Neutrophil (primary cell): ENCODE measurements around the gene NTNG1.

Source experiments
- H3K27ac ChIP-seq: fragments of 200-600 bp; sonication (generic); 2 replicates; pipeline ENCODE4 v1.5.1; 2016; ENCODE audit warnings: mild to moderate bottlenecking, moderate library complexity
- H3K27me3 ChIP-seq: fragments of 200-600 bp; sonication (generic); 2 replicates; pipeline ENCODE4 v1.6.0; 2016; ENCODE audit warnings: mild to moderate bottlenecking
- H3K36me3 ChIP-seq: fragments of 200-600 bp; sonication (generic); 2 replicates; pipeline ENCODE4 v1.5.1; 2017
- H3K4me1 ChIP-seq, 2 experiments: fragments of 200-600 bp in 1 of 2; sonication (generic) in 1 of 2; 1 replicate in 1 of 2; 2 replicates in 1 of 2; pipeline versions ENCODE4 v1.5.1 to v1.6.1; 2013 to 2016; ENCODE audit warnings: low read depth in 1 of 2, low read length in 1 of 2, mild to moderate bottlenecking in 1 of 2, moderate library complexity in 1 of 2; ENCODE audit not compliant: control insufficient read depth in 1 of 2, insufficient read depth in 1 of 2
- H3K4me3 ChIP-seq, 2 experiments: fragments of 200-600 bp in 1 of 2; sonication (generic) in 1 of 2; 1 replicate in 1 of 2; 2 replicates in 1 of 2; pipeline ENCODE4 v1.5.1; 2013 to 2016; ENCODE audit warnings: low read depth in 1 of 2, low read length in 1 of 2, mild to moderate bottlenecking in 1 of 2, moderate library complexity in 1 of 2
- H3K9me3 ChIP-seq: fragments of 200-600 bp; sonication (generic); 2 replicates; pipeline ENCODE4 v1.5.1; 2016
- TF ChIP-seq, protein P1 (sequence below): fragments of 200-600 bp; sonication (generic); IDR thresholded peaks from 2 replicates; pipeline ENCODE4 v1.5.1; 2016; ENCODE audit warnings: antibody characterized with exemption

The NTNG1 gene

GRCh38 chr1:107123741-107124140 is 17.1 kb upstream of the NTNG1 start:
- H3K4me3 ChIP-seq: no peak overlapping the region
- H3K9me3 ChIP-seq: no peaks in the 10 kb centered on the region
- H3K4me1 ChIP-seq: no peaks in the 10 kb centered on the region
- TF ChIP-seq, protein P1, sequence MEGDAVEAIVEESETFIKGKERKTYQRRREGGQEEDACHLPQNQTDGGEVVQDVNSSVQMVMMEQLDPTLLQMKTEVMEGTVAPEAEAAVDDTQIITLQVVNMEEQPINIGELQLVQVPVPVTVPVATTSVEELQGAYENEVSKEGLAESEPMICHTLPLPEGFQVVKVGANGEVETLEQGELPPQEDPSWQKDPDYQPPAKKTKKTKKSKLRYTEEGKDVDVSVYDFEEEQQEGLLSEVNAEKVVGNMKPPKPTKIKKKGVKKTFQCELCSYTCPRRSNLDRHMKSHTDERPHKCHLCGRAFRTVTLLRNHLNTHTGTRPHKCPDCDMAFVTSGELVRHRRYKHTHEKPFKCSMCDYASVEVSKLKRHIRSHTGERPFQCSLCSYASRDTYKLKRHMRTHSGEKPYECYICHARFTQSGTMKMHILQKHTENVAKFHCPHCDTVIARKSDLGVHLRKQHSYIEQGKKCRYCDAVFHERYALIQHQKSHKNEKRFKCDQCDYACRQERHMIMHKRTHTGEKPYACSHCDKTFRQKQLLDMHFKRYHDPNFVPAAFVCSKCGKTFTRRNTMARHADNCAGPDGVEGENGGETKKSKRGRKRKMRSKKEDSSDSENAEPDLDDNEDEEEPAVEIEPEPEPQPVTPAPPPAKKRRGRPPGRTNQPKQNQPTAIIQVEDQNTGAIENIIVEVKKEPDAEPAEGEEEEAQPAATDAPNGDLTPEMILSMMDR: no peak
- no peaks in the 10 kb centered on the region for H3K27me3 ChIP-seq
- no peak overlapping the region for H3K27ac ChIP-seq
- H3K36me3 ChIP-seq: no peaks in the 10 kb centered on the region

DNA sequence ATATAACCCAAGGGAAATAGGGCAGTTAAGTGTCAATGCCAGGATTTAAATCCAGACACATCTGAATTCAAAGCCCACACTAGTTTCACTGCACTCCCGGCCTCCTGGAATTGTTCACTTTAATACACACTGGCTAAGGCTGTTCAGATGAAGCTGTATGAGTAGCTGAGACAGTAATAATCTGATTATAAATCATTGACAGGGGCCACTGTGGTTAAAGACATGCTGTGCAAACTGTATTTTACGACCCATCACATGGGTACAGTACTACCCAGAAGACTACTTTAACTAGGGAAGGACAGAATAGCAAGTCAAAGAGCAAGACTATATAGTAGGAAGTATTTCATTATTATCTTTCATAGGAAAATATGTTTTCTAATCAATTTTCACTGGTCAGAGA is 16.1 kb upstream of the NTNG1 start:
- Histone ChIP-seq H3K27ac (no peak overlapping the region), H3K9me3 (no peaks in the 10 kb centered on the region), H3K4me1 (no peaks in the 10 kb centered on the region), H3K27me3 (no peaks in the 10 kb centered on the region), H3K36me3 (no peaks in the 10 kb centered on the region), H3K4me3 (no peak overlapping the region)
- TF ChIP-seq, protein P1: no peak

- H3K27me3 ChIP-seq: peaks cover 8% of the 10 kb centered on the region
- H3K27ac ChIP-seq: no peak overlapping the region
- no peaks in the 10 kb centered on the region for H3K4me1 ChIP-seq
- H3K9me3 ChIP-seq: no peaks in the 10 kb centered on the region
- H3K4me3 ChIP-seq: no peak overlapping the region
- no peaks in the 10 kb centered on the region for H3K36me3 ChIP-seq
- TF ChIP-seq, protein P1: no peak
Observed at GRCh38 chr1:107132195-107132594, 8.6 kb upstream of the NTNG1 start.

DNA sequence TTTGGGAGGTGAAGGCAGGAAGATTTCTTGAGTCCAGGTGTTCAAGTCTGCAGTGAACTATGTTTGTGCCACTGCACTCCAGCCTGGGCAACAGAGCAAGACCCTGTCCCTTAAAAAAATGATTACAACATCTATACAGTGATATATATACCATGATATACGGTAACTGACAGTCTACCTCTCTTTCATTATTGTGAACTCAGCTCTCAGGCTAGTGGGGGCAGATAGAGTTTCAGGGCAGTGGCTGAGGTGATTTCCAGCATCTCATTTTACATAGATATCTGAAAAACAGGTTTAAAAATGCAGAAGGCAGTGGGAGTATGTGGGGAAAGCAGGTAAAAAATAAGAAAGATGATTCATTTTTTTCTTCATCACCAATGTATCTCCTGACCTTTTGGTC is 8.1 kb upstream of the NTNG1 start:
- TF ChIP-seq, protein P1: no peak
- H3K27ac ChIP-seq: no peak overlapping the region
- no peak overlapping the region for H3K4me3 ChIP-seq
- no peaks in the 10 kb centered on the region for H3K4me1 ChIP-seq
- H3K36me3 ChIP-seq: no peaks in the 10 kb centered on the region
- no peaks in the 10 kb centered on the region for H3K9me3 ChIP-seq
- H3K27me3 ChIP-seq: peaks cover 14% of the 10 kb centered on the region

- TF ChIP-seq, protein P1: no peak
- Histone ChIP-seq H3K36me3 (no peaks in the 10 kb centered on the region), H3K27ac (no peak overlapping the region), H3K27me3 (peaks cover 41% of the 10 kb centered on the region), H3K4me1 (no peaks in the 10 kb centered on the region), H3K9me3 (no peaks in the 10 kb centered on the region), H3K4me3 (no peak overlapping the region)
Observed at GRCh38 chr1:107135463-107135862, 5.4 kb upstream of the NTNG1 start.

DNA sequence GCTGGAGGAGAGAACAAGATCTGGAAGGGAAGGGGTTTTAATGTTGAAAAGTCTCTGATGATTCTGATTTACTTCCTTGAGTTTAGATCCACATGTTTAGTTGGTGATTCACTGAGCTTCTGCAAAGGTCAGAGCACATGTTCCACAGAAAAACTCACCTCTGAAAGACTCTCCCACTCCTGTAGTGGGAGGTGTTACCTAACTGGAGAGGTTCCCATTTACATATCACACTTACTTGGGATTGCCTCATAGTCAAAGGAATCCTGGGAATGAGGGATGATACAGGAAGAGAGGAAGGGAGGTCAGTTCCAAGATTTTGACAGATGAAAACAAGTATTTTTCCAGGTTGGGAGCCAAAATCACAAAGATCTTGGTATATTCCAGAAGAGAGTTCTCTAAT is 2.7 kb upstream of the NTNG1 start:
- H3K36me3 ChIP-seq: no peaks in the 10 kb centered on the region
- no peaks in the 10 kb centered on the region for H3K9me3 ChIP-seq
- H3K4me1 ChIP-seq: peaks cover 0 to 4% of the 10 kb centered on the region in 2 experiments
- H3K4me3 ChIP-seq: no peak overlapping the region
- TF ChIP-seq, protein P1: no peak
- peaks cover 68% of the 10 kb centered on the region for H3K27me3 ChIP-seq
- no peak overlapping the region for H3K27ac ChIP-seq
